Neutrophil (primary cell): Measurements from ENCODE around the gene SFXN3.

Source experiments
- H3K27ac ChIP-seq: fragments of 200-600 bp; sonication (generic); 2 replicates; pipeline ENCODE4 v1.5.1; 2016; ENCODE audit warnings: mild to moderate bottlenecking, moderate library complexity
- H3K27me3 ChIP-seq: fragments of 200-600 bp; sonication (generic); 2 replicates; pipeline ENCODE4 v1.6.0; 2016; ENCODE audit warnings: mild to moderate bottlenecking
- H3K36me3 ChIP-seq: fragments of 200-600 bp; sonication (generic); 2 replicates; pipeline ENCODE4 v1.5.1; 2017
- H3K4me1 ChIP-seq, 2 experiments: fragments of 200-600 bp in 1 of 2; sonication (generic) in 1 of 2; 1 replicate in 1 of 2; 2 replicates in 1 of 2; pipeline versions ENCODE4 v1.5.1 to v1.6.1; 2013 to 2016; ENCODE audit warnings: low read depth in 1 of 2, low read length in 1 of 2, mild to moderate bottlenecking in 1 of 2, moderate library complexity in 1 of 2; ENCODE audit not compliant: control insufficient read depth in 1 of 2, insufficient read depth in 1 of 2
- H3K4me3 ChIP-seq, 2 experiments: fragments of 200-600 bp in 1 of 2; sonication (generic) in 1 of 2; 1 replicate in 1 of 2; 2 replicates in 1 of 2; pipeline ENCODE4 v1.5.1; 2013 to 2016; ENCODE audit warnings: low read depth in 1 of 2, low read length in 1 of 2, mild to moderate bottlenecking in 1 of 2, moderate library complexity in 1 of 2
- H3K9me3 ChIP-seq: fragments of 200-600 bp; sonication (generic); 2 replicates; pipeline ENCODE4 v1.5.1; 2016
- TF ChIP-seq, protein P1 (sequence below): fragments of 200-600 bp; sonication (generic); IDR thresholded peaks from 2 replicates; pipeline ENCODE4 v1.5.1; 2016; ENCODE audit warnings: antibody characterized with exemption

Gene SFXN3

DNA sequence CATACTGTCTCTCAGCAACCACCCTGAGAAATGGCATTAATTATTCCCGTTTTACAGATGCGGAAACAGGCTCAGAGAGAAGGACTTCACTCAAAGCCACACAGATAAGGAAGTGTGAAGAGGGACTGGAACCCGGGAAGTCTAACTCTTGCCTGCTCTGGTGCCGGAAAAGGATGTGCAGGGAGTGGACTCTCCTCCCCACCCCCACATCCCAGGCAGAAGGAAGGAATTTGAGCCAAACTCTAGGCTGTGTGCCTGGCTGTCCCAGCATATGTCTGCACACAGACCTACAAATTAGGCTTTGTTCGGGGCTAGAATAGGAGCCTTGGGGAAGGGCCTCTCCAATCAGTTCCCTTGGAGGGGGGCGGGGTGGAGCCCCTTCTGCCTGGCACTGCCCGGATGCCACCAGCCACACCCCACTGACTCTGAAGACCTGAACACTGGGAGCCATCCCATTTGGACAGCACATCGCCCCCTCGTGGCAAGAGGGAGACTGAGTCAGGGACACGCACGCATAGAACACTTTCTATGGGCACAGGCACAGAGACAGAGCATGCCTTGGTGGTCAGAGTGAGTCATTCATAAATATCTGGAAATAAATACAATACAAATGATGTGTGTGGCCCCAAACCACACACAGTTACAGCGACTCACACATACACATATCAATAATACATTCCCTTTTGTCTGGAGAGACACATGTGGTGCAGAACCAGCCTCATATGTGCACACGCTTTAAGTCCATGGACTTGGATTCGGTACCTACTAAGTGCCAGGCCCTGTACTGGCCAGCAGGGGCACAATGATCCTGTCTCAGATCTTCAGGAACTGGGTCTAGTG lies 18.3 kb upstream of the SFXN3 start:
- H3K27me3 ChIP-seq: peaks cover 29% of the 10 kb centered on the region
- no peaks in the 10 kb centered on the region for H3K36me3 ChIP-seq
- no peak overlapping the region for H3K4me3 ChIP-seq
- TF ChIP-seq, protein P1, sequence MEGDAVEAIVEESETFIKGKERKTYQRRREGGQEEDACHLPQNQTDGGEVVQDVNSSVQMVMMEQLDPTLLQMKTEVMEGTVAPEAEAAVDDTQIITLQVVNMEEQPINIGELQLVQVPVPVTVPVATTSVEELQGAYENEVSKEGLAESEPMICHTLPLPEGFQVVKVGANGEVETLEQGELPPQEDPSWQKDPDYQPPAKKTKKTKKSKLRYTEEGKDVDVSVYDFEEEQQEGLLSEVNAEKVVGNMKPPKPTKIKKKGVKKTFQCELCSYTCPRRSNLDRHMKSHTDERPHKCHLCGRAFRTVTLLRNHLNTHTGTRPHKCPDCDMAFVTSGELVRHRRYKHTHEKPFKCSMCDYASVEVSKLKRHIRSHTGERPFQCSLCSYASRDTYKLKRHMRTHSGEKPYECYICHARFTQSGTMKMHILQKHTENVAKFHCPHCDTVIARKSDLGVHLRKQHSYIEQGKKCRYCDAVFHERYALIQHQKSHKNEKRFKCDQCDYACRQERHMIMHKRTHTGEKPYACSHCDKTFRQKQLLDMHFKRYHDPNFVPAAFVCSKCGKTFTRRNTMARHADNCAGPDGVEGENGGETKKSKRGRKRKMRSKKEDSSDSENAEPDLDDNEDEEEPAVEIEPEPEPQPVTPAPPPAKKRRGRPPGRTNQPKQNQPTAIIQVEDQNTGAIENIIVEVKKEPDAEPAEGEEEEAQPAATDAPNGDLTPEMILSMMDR: no peak
- H3K9me3 ChIP-seq: no peaks in the 10 kb centered on the region
- no peak overlapping the region for H3K27ac ChIP-seq
- no peaks in the 10 kb centered on the region for H3K4me1 ChIP-seq

DNA sequence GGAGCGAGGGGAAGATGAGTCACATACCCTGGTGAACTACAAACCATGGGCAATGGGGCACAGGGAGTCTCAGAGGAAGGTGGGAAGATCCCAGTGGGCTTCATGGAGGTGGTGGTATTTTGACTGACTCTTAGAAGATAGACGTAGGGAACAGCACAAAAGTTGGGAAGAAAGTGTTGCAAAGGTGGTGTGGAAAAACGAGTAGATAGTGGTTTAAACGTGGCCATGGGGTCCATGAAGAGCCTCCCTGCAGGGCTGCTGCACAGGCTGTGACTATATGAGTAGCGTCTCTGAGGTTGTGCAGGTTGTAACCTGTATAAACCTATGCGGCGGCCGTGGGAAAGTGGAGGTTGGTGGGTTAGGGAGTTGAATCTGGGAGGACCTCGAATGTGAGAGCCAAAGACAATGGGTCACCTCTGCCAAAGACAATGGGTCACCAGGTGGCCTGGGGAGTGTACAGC lies 17.6 kb upstream of the SFXN3 start:
- Histone ChIP-seq H3K36me3 (no peaks in the 10 kb centered on the region), H3K27me3 (peaks cover 36% of the 10 kb centered on the region), H3K4me1 (peaks cover 0 to 5% of the 10 kb centered on the region in 2 experiments), H3K9me3 (no peaks in the 10 kb centered on the region), H3K27ac (no peak overlapping the region), H3K4me3 (no peak overlapping the region)
- TF ChIP-seq, protein P1: no peak

DNA sequence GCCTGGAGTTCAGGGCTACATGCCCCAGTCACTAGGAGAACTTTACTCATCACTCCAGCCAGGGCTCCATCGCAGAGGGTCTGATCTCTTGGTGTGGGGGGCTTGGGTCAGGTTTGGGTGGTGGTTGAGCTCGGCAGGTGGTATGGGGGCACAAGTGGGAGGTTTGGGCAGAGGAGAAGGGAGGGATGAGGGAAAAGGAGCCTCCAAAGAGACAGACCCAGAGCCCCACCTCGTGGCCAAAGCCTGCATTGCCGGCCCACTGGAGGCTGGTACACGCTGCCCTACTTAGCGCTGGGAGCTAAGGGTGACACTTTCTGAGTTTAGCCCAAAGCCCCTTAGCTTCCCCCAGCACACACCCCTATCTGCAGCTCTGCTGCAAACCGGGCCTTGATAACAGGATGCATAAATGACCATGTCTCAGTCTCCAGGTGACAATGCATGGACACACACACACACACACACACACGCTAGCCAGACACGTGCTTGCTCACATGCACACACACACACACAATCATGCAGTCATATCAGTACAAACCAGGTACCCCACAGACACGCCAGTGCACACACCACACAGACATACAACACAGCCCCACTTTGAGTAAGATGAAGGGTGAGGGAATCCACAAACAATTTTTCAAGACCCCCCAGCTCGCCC lies 16.7 kb upstream of the SFXN3 start:
- Histone ChIP-seq H3K27me3 (peaks cover 45% of the 10 kb centered on the region), H3K4me3 (no peak overlapping the region), H3K4me1 (peaks cover 0 to 14% of the 10 kb centered on the region in 2 experiments), H3K9me3 (no peaks in the 10 kb centered on the region), H3K36me3 (no peaks in the 10 kb centered on the region), H3K27ac (no peak overlapping the region)
- TF ChIP-seq, protein P1: peak; percentile 85

DNA sequence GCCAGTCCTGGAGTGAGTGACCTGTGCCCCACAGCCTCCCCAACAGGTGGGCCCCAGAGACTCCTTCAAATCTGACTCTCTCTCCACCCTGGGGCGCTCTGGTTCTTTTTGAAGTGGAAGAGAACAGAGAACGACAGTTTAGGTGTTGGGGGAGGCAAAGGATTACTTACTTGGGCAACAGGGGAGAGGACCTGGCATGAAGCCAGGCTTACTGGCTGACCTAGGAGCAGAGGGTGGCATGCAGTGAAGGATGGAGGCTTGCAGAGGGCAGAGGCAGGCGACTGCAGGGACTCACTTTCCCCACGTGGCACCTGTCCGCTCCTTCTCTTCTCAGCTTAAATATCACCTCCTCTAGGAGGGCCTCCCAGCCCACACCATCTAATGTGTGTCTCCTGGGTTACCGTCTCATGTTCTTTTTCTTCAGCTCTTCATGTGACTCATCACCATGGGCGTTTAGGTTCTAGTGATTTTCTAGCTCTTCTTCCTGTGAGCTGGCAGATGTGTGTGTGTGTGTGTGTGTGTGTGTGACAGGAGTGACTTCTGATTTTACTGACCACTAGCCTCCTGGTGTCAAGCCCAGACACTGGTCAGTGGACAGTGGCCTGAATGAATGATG lies 16.0 kb upstream of the SFXN3 start:
- H3K4me3 ChIP-seq: no peak overlapping the region
- peaks cover 0 to 14% of the 10 kb centered on the region in 2 experiments for H3K4me1 ChIP-seq
- no peaks in the 10 kb centered on the region for H3K36me3 ChIP-seq
- H3K27ac ChIP-seq: no peak overlapping the region
- H3K27me3 ChIP-seq: peaks cover 52% of the 10 kb centered on the region
- H3K9me3 ChIP-seq: no peaks in the 10 kb centered on the region
- TF ChIP-seq, protein P1: no peak

DNA sequence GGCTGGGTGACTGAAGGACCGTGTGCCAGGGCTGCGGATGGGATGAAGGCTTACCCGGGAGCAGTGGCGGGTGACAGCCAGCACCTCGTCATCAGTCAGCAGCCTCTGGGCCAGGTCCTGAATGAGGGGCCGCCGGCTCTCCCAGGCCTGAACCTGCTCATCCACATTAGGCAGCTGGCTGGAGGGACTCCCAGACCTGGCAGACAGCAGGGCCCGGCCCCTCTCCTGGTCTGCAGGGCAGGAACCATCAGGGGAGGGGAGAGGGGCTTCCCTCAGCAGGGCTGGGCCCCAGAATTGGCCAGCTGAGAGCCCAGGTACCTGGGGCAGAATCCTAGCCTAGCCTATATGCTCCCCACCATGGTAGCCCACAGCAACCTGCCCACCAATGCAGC lies 15.5 kb upstream of the SFXN3 start:
- Histone ChIP-seq H3K36me3 (no peaks in the 10 kb centered on the region), H3K27me3 (peaks cover 57% of the 10 kb centered on the region), H3K9me3 (no peaks in the 10 kb centered on the region), H3K27ac (no peak overlapping the region), H3K4me3 (no peak overlapping the region), H3K4me1 (peaks cover 0 to 14% of the 10 kb centered on the region in 2 experiments)
- TF ChIP-seq, protein P1: no peak
